Tibial nerve (tissue), 4 donors: ENCODE results near the gene CEP19. TPM values are rescaled to one million over a fixed set of nuclear protein-coding genes. Genes with fewer than 3 reads are reported as not detected.

Experiments
- DNase-seq, 2 donors: peaks; one replicate each; pipeline ENCODE4 v3.0.0-alpha.2; 2019; ENCODE audit warnings: low spot score in 2 of 2
- H3K27ac ChIP-seq, 4 donors: fragments of 200-600 bp; sonication (generic) in 3 of 4; one replicate each; pipeline ENCODE4 v1.5.1; 2017 to 2019; ENCODE audit warnings: mild to moderate bottlenecking in 1 of 4
- H3K27me3 ChIP-seq, 2 donors: fragments of 200-600 bp; sonication (generic) in 1 of 2; one replicate each; pipeline versions ENCODE4 v1.5.1 to v1.6.0; 2017 to 2019
- H3K36me3 ChIP-seq, 3 donors: fragments of 200-600 bp; sonication (generic); one replicate each; pipeline ENCODE4 v1.5.1; 2018 to 2019
- H3K4me1 ChIP-seq, 4 donors: fragments of 200-600 bp; sonication (generic) in 3 of 4; one replicate each; pipeline ENCODE4 v1.5.1; 2017 to 2019
- H3K4me3 ChIP-seq, 4 donors: fragments of 200-600 bp; sonication (generic) in 3 of 4; one replicate each; pipeline ENCODE4 v1.5.1; 2017 to 2019; ENCODE audit warnings: mild to moderate bottlenecking in 1 of 4, moderate library complexity in 1 of 4
- H3K9me3 ChIP-seq, 4 donors: fragments of 200-600 bp; sonication (generic) in 3 of 4; one replicate each; pipeline ENCODE4 v1.5.1; 2017 to 2019
- CTCF ChIP-seq, 5 experiments: fragments of 200-600 bp in 3 of 5; fragments of 450-650 bp in 2 of 5; sonication (generic) in 3 of 5; IDR thresholded peaks; one replicate each; pipeline ENCODE4 v1.5.1; 2016 to 2019; ENCODE audit warnings: antibody characterized with exemption in 5 of 5, mild to moderate bottlenecking in 3 of 5, moderate library complexity in 2 of 5
- EP300 ChIP-seq, 2 donors: sonication (generic); formaldehyde crosslinking; IDR thresholded peaks; one replicate each; pipeline ENCODE4 v1.6.1; 2017; ENCODE audit warnings: antibody characterized with exemption in 2 of 2, mild to moderate bottlenecking in 1 of 2
- POLR2A ChIP-seq, 2 donors: fragments of 450-650 bp; IDR thresholded peaks; one replicate each; pipeline ENCODE4 v1.6.1; 2017; ENCODE audit warnings: antibody characterized with exemption in 2 of 2, mild to moderate bottlenecking in 2 of 2, moderate library complexity in 2 of 2
- WGBS, 2 donors: methylation state at CpG; one replicate each; pipeline ENCODE4 v1.1.5; 2018; 5-methylcytosine and 5-hydroxymethylcytosine counted together
- total RNA-seq, 4 donors: library from RNA; depleted of rRNA; stranded (reverse); fragments of >200 nt; gene quantifications; one replicate each; pipeline ENCODE4 v1.1.0, GENCODE V29; 2016

CEP19 gene
- total RNA-seq, 4 donors from 2014 or later = 1.8 to 4.0 (median 3.2) TPM

GRCh38 chr3:196697270-196697669 lies 14.8 kb downstream of the CEP19 start:
- no peaks in the 10 kb centered on the region for H3K4me1 ChIP-seq
- no peaks in the 10 kb centered on the region for H3K9me3 ChIP-seq
- DNase-seq = no peak
- no peak overlapping the region for H3K4me3 ChIP-seq
- TF ChIP-seq POLR2A (IDR thresholded peaks at IDR 0.05) = no peak
- TF ChIP-seq EP300 (IDR thresholded peaks at IDR 0.05) = no peak
- no peak for TF ChIP-seq CTCF (IDR thresholded peaks at IDR 0.05)
- no peaks in the 10 kb centered on the region for H3K36me3 ChIP-seq
- no peaks in the 10 kb centered on the region for H3K27me3 ChIP-seq
- WGBS, 2 donors = 82 to 83% methylated on average over 5 of the region's 5 CpGs
- H3K27ac ChIP-seq = no peak overlapping the region

- Histone ChIP-seq H3K4me1 (no peaks in the 10 kb centered on the region), H3K27me3 (no peaks in the 10 kb centered on the region), H3K9me3 (no peaks in the 10 kb centered on the region), H3K36me3 (no peaks in the 10 kb centered on the region), H3K4me3 (no peak overlapping the region), H3K27ac (no peak overlapping the region)
- 63 to 81% methylated on average over 5 of the region's 5 CpGs for WGBS, 2 donors
- TF ChIP-seq POLR2A (IDR thresholded peaks at IDR 0.05) (no peak), CTCF (IDR thresholded peaks at IDR 0.05) (no peak), EP300 (IDR thresholded peaks at IDR 0.05) (no peak)
- no peak for DNase-seq
These were observed 16.2 kb downstream of the CEP19 start for GRCh38 chr3:196695849-196696226.

GRCh38 chr3:196694941-196695848 lies 16.9 kb downstream of the CEP19 start:
- no peak overlapping the region for H3K4me3 ChIP-seq
- WGBS, 2 donors = 90% methylated on average over 17 of the region's 17 CpGs
- no peaks in the 10 kb centered on the region for H3K9me3 ChIP-seq
- H3K4me1 ChIP-seq = no peaks in the 10 kb centered on the region
- TF ChIP-seq POLR2A (IDR thresholded peaks at IDR 0.05) (no peak), CTCF (IDR thresholded peaks at IDR 0.05) (no peak), EP300 (IDR thresholded peaks at IDR 0.05) (no peak)
- no peak overlapping the region for H3K27ac ChIP-seq
- no peak for DNase-seq
- no peaks in the 10 kb centered on the region for H3K36me3 ChIP-seq
- H3K27me3 ChIP-seq = no peaks in the 10 kb centered on the region

GRCh38 chr3:196694202-196694638 lies 17.8 kb downstream of the CEP19 start:
- Histone ChIP-seq H3K9me3 (no peaks in the 10 kb centered on the region), H3K4me1 (no peaks in the 10 kb centered on the region), H3K27me3 (no peaks in the 10 kb centered on the region), H3K36me3 (no peaks in the 10 kb centered on the region), H3K4me3 (no peak overlapping the region), H3K27ac (no peak overlapping the region)
- no peak for TF ChIP-seq CTCF (IDR thresholded peaks at IDR 0.05)
- no peak for TF ChIP-seq POLR2A (IDR thresholded peaks at IDR 0.05)
- no peak for TF ChIP-seq EP300 (IDR thresholded peaks at IDR 0.05)
- no peak for DNase-seq
- WGBS, 2 donors = 3 to 5% methylated on average over 1 of the region's 1 CpG

GRCh38 chr3:196691386-196691785 lies 20.7 kb downstream of the CEP19 start:
- H3K4me1 ChIP-seq = peaks cover 0 to 11% (median 0%) of the 10 kb centered on the region in 4 donors
- H3K36me3 ChIP-seq = no peaks in the 10 kb centered on the region
- WGBS, 2 donors = 42 to 60% methylated on average over 8 of the region's 8 CpGs
- no peaks in the 10 kb centered on the region for H3K27me3 ChIP-seq
- no peak for TF ChIP-seq EP300 (IDR thresholded peaks at IDR 0.05)
- TF ChIP-seq POLR2A (IDR thresholded peaks at IDR 0.05) = no peak
- TF ChIP-seq CTCF (IDR thresholded peaks at IDR 0.05) = no peak
- H3K9me3 ChIP-seq = no peaks in the 10 kb centered on the region
- no peak overlapping the region for H3K4me3 ChIP-seq
- H3K27ac ChIP-seq = no peak overlapping the region
- DNase-seq = no peak
